A549 (cell line): ENCODE data around the gene EDARADD. TPM values are rescaled to one million over a fixed set of nuclear protein-coding genes. Genes with fewer than 3 reads are reported as not detected.

Experiments used
- ATAC-seq, 2 experiments: fragments of 200-7000 bp in 1 of 2; fragments of >200 bp in 1 of 2; cut with Nextera tagmentation in 1 of 2; cut with Tn5 transposase in 1 of 2; 3 replicates each; pipeline versions ENCODE4 v1.8.0 to v1.9.1; 2018 to 2020; ENCODE audit warnings: mild to moderate bottlenecking in 1 of 2, moderate library complexity in 1 of 2
- CTCF ChIA-PET: fragments of 300-600 bp; sonication (Branson Sonifier 250); formaldehyde crosslinking; extraction: SDS; loops from one replicate; lab custom pipeline; 2021; ENCODE audit warnings: antibody characterized with exemption, inconsistent platforms; lab: Yijun Ruan, JAX
- POLR2A ChIA-PET: fragments of 350-600 bp; formaldehyde crosslinking; extraction: SDS; loops from one replicate; lab custom pipeline; 2021; ENCODE audit warnings: antibody characterized with exemption, inconsistent platforms; lab: Yijun Ruan, JAX
- DNase-seq, 2 experiments: peaks; one replicate each; pipeline versions ENCODE4 v3.0.0 to v3.0.0-alpha.2; 2011 to 2016; ENCODE audit warnings: low read depth in 1 of 2, low spot score in 1 of 2
- FAIRE-seq: peaks from 2 replicates; lab custom pipeline; 2011; peaks lifted over from hg19 to GRCh38; lab: Jason Lieb, UNC
- H3K27ac ChIP-seq, 2 experiments: fragments of >200 bp; sonication (Bioruptor Twin); formaldehyde crosslinking; 3 replicates each; pipeline ENCODE4 v1.5.1; 2016 to 2017
- H3K4me1 ChIP-seq: fragments of >200 bp; sonication (Bioruptor Twin); formaldehyde crosslinking; 3 replicates; pipeline ENCODE4 v1.6.1; 2016
- H3K4me2 ChIP-seq: fragments of >200 bp; sonication (Bioruptor Twin); formaldehyde crosslinking; 3 replicates; pipeline ENCODE4 v1.6.1; 2016
- H3K4me3 ChIP-seq: fragments of >200 bp; sonication (Bioruptor Twin); formaldehyde crosslinking; 3 replicates; pipeline ENCODE4 v1.5.1; 2016
- H3K9me3 ChIP-seq: fragments of >200 bp; sonication (Bioruptor Twin); formaldehyde crosslinking; 3 replicates; pipeline ENCODE4 v1.6.1; 2016
- BHLHE40 ChIP-seq: IDR thresholded peaks from 2 replicates; pipeline ENCODE4 v1.6.1; 2012; ENCODE audit warnings: low read depth, low read length, inconsistent platforms
- CBX2 ChIP-seq: fragments of 200-600 bp; sonication (generic); IDR thresholded peaks from 2 replicates; pipeline ENCODE4 v1.6.1; 2016; ENCODE audit warnings: low read depth, mild to moderate bottlenecking, borderline replicate concordance
- CBX8 ChIP-seq: fragments of 200-600 bp; sonication (generic); IDR thresholded peaks from 2 replicates; pipeline ENCODE4 v1.6.1; 2016
- CEBPB ChIP-seq, 2 experiments: fragments of >200 bp in 1 of 2; sonication (Bioruptor Twin) in 1 of 2; formaldehyde crosslinking in 1 of 2; IDR thresholded peaks; 2 replicates each; pipeline ENCODE4 v1.6.1; 2012 to 2016
- CHD2 ChIP-seq: fragments of 150-350 bp; IDR thresholded peaks from 2 replicates; pipeline ENCODE4 v1.6.1; 2014; ENCODE audit warnings: low read length; ENCODE audit not compliant: partially characterized antibody
- CHD4 ChIP-seq: fragments of 200-600 bp; sonication (generic); IDR thresholded peaks from 2 replicates; pipeline ENCODE4 v1.6.1; 2016; ENCODE audit warnings: antibody characterized with exemption, mild to moderate bottlenecking, borderline replicate concordance
- EHF ChIP-seq: fragments of 250-450 bp; sonication (Bioruptor Pico); IDR thresholded peaks from 2 replicates; pipeline ENCODE4 v1.5.0; 2020; ENCODE audit warnings: mild to moderate bottlenecking
- EHMT2 ChIP-seq: fragments of 200-600 bp; sonication (generic); IDR thresholded peaks from 2 replicates; pipeline ENCODE4 v1.6.1; 2016; ENCODE audit warnings: antibody characterized with exemption, low read depth, mild to moderate bottlenecking, moderate library complexity
- EP300 ChIP-seq, 2 experiments: fragments of >200 bp; sonication (Bioruptor Twin); formaldehyde crosslinking; IDR thresholded peaks; 2 replicates in 1 of 2; 3 replicates in 1 of 2; pipeline ENCODE4 v1.6.1; 2016 to 2017
- ESRRA ChIP-seq: fragments of 150-350 bp; IDR thresholded peaks from 2 replicates; pipeline ENCODE4 v1.6.1; 2014; ENCODE audit warnings: mild to moderate bottlenecking, low read length, borderline replicate concordance
- FOSB ChIP-seq: fragments of 250-450 bp; sonication (Bioruptor Pico); IDR thresholded peaks from 2 replicates; pipeline ENCODE4 v1.5.0; 2020; ENCODE audit warnings: mild to moderate bottlenecking, moderate library complexity
- GATA3 ChIP-seq: IDR thresholded peaks from 2 replicates; pipeline ENCODE4 v1.6.1; 2012; ENCODE audit warnings: borderline replicate concordance
- HDAC2 ChIP-seq: fragments of 200-600 bp; sonication (generic); IDR thresholded peaks from 2 replicates; pipeline ENCODE4 v1.6.1; 2016
- KDM1A ChIP-seq: fragments of 200-600 bp; sonication (generic); IDR thresholded peaks from 2 replicates; pipeline ENCODE4 v1.6.1; 2016; ENCODE audit warnings: low read depth, mild to moderate bottlenecking
- MYC ChIP-seq: IDR thresholded peaks from 2 replicates; pipeline ENCODE4 v1.6.1; 2012; ENCODE audit warnings: mild to moderate bottlenecking, inconsistent platforms, low read length, improper control_type of control experiment, borderline replicate concordance
- PHF8 ChIP-seq: fragments of 200-600 bp; sonication (generic); IDR thresholded peaks from 2 replicates; pipeline ENCODE4 v1.6.1; 2016; ENCODE audit warnings: low read depth, mild to moderate bottlenecking, antibody characterized with exemption, moderate library complexity, borderline replicate concordance
- RNF2 ChIP-seq: fragments of 200-600 bp; sonication (generic); IDR thresholded peaks from 2 replicates; pipeline ENCODE4 v1.6.1; 2016; ENCODE audit warnings: low read depth, mild to moderate bottlenecking, antibody characterized with exemption, moderate library complexity, borderline replicate concordance
- SMC3 ChIP-seq: fragments of >200 bp; sonication (Bioruptor Twin); formaldehyde crosslinking; IDR thresholded peaks from 3 replicates; pipeline ENCODE4 v1.6.1; 2018; ENCODE audit warnings: inconsistent platforms
- TFCP2L1 ChIP-seq: fragments of 250-450 bp; sonication (Bioruptor Pico); IDR thresholded peaks from 2 replicates; pipeline ENCODE4 v1.5.0; 2021; ENCODE audit warnings: mild to moderate bottlenecking
- TP53 ChIP-seq: fragments of 250-450 bp; sonication (Bioruptor Pico); IDR thresholded peaks from 2 replicates; pipeline ENCODE4 v1.5.0; 2021; ENCODE audit warnings: mild to moderate bottlenecking, moderate library complexity
- ZC3H11A ChIP-seq: fragments of 450-650 bp; IDR thresholded peaks from 2 replicates; pipeline ENCODE4 v1.6.1; 2014; ENCODE audit warnings: antibody characterized with exemption, mild to moderate bottlenecking
- ZSCAN20 ChIP-seq: fragments of 250-450 bp; sonication (Bioruptor Pico); IDR thresholded peaks from 2 replicates; pipeline ENCODE4 v1.8.0; 2022; ENCODE audit warnings: mild to moderate bottlenecking, moderate library complexity
- WGBS: methylation state at CpG from one replicate; pipeline ENCODE4 v1.1.6; 2017; ENCODE audit errors: missing lambda C conversion rate; 5-methylcytosine and 5-hydroxymethylcytosine counted together
- polyA plus RNA-seq, 4 experiments: library from polyadenylated mRNA; depleted of rRNA in 3 of 4; stranded (reverse); fragments of >200 nt; fragmentation: RNase III in 1 of 4; extraction: RNeasy Plus Mini Kit Qiagen cat#74134 plus additional on column Dnase treatment in 1 of 4; gene quantifications; 2 replicates in 3 of 4; 3 replicates in 1 of 4; pipeline ENCODE4 v1.2.3, GENCODE V29; 2011 to 2017
- TF ChIP-seq, protein P1 (sequence below): fragments of 450-650 bp; IDR thresholded peaks from 2 replicates; pipeline ENCODE4 v1.6.1; 2014; ENCODE audit warnings: antibody characterized with exemption
- TF ChIP-seq, protein P2 (sequence below): IDR thresholded peaks from 2 replicates; pipeline ENCODE4 v1.6.1; 2012; ENCODE audit warnings: low read depth, borderline replicate concordance
- TF ChIP-seq, protein P3 (sequence below): IDR thresholded peaks from 2 replicates; pipeline ENCODE4 v1.6.1; 2012
- TF ChIP-seq, protein P4 (sequence below): fragments of 200-600 bp; sonication (generic); IDR thresholded peaks from 2 replicates; pipeline ENCODE4 v1.6.1; 2016; ENCODE audit warnings: antibody characterized with exemption, mild to moderate bottlenecking, moderate library complexity

The EDARADD gene
- polyA plus RNA-seq, 2 of the 4 experiments (the other 2 are of a cell fraction), result 2.1 to 5.8 TPM

DNA sequence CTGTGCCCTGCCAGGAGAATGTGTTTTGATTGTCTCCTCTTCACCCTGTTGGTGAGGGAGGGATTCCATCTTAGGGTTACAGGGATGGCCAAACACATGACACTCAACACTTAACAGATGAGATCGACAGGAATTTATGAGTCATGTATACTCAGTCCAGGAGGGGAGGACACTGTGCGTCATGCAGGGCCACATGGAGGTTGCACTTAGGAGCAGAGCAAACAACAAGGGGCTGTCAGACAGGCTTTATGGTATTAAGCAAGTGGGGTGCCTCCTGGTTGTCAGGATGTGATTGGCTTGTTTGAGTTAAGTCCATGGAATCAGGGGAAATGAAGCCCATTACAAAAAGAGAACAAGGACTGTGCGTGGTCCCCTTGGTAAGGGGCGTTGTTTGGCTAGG lies 26.9 kb downstream of the EDARADD start (continued):
- TF ChIP-seq EHMT2 (no peak), PHF8 (no peak), HDAC2 (no peak), EHF (CRISPR knock-in tag) (no peak), BHLHE40 (no peak), MYC (no peak), RNF2 (no peak), ESRRA (no peak), FOSB (no peak), EP300 (IDR thresholded peaks at IDR 0.05) (peak; percentile 42 to 64; a peak in 1 of 5 replicates), CBX8 (no peak), TP53 (CRISPR knock-in tag) (no peak), CHD4 (no peak), ZSCAN20 (CRISPR knock-in tag) (no peak), CBX2 (no peak), GATA3 (peak; percentile 85), SMC3 (no peak)
- TF ChIP-seq, protein P1, sequence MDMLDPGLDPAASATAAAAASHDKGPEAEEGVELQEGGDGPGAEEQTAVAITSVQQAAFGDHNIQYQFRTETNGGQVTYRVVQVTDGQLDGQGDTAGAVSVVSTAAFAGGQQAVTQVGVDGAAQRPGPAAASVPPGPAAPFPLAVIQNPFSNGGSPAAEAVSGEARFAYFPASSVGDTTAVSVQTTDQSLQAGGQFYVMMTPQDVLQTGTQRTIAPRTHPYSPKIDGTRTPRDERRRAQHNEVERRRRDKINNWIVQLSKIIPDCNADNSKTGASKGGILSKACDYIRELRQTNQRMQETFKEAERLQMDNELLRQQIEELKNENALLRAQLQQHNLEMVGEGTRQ, result peak; percentile 35; the same call in 1 of the 2 replicates
- TF ChIP-seq, protein P2, sequence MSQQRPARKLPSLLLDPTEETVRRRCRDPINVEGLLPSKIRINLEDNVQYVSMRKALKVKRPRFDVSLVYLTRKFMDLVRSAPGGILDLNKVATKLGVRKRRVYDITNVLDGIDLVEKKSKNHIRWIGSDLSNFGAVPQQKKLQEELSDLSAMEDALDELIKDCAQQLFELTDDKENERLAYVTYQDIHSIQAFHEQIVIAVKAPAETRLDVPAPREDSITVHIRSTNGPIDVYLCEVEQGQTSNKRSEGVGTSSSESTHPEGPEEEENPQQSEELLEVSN, result no peak
- TF ChIP-seq, protein P3, sequence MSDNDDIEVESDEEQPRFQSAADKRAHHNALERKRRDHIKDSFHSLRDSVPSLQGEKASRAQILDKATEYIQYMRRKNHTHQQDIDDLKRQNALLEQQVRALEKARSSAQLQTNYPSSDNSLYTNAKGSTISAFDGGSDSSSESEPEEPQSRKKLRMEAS, result peak; percentile 87
- TF ChIP-seq, protein P4, sequence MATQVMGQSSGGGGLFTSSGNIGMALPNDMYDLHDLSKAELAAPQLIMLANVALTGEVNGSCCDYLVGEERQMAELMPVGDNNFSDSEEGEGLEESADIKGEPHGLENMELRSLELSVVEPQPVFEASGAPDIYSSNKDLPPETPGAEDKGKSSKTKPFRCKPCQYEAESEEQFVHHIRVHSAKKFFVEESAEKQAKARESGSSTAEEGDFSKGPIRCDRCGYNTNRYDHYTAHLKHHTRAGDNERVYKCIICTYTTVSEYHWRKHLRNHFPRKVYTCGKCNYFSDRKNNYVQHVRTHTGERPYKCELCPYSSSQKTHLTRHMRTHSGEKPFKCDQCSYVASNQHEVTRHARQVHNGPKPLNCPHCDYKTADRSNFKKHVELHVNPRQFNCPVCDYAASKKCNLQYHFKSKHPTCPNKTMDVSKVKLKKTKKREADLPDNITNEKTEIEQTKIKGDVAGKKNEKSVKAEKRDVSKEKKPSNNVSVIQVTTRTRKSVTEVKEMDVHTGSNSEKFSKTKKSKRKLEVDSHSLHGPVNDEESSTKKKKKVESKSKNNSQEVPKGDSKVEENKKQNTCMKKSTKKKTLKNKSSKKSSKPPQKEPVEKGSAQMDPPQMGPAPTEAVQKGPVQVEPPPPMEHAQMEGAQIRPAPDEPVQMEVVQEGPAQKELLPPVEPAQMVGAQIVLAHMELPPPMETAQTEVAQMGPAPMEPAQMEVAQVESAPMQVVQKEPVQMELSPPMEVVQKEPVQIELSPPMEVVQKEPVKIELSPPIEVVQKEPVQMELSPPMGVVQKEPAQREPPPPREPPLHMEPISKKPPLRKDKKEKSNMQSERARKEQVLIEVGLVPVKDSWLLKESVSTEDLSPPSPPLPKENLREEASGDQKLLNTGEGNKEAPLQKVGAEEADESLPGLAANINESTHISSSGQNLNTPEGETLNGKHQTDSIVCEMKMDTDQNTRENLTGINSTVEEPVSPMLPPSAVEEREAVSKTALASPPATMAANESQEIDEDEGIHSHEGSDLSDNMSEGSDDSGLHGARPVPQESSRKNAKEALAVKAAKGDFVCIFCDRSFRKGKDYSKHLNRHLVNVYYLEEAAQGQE, result no peak

DNA sequence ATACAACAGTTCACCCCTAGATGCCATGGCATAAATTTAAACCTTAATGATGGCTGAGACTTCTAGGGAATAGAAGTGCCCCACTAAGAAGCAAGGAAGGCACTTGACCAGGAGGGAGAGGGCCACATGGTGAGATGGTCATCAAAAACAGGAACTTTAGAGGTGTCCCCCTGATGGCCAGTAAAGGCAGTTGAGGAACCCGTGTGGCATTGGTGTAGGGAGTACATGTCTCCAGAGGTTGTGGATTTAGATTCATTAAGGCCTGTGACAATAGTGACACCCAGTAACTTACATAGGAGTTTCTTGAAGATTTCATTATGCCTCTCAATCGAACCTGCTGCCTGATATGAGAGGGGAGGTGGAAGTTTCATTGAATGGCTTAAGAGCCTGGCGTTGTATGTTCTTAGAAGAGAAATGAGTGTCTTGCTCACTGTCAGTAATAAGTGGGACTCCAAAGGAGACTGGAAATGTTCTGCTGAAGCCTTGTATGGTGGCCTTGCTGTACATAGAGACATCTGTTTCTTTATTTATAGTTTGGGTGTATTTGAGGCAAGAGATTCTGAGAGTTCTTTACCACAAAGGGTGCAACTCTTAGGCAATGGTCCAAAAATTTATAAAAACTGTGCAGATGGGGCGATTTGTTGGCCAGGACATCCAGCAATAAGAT lies 27.9 kb downstream of the EDARADD start:
- Histone ChIP-seq H3K27ac (peak overlapping the region; percentile 52 to 74), H3K4me2 (peak overlapping the region; percentile 25; the same call in 1 of the 3 replicates), H3K9me3 (no peaks in the 10 kb centered on the region), H3K4me3 (no peak overlapping the region), H3K4me1 (peaks cover 34% of the 10 kb centered on the region)
- POLR2A ChIA-PET, result no interaction called here
- 60% methylated on average over 4 of the region's 4 CpGs for WGBS
- CTCF ChIA-PET, result interaction anchor here (0.8 kb wide), 1 partner anchor 36 kb away, joined by 3 read pairs; no protein-coding TSS in a partner anchor
- no peak for ATAC-seq
- FAIRE-seq, result no peak
- no peak for TF ChIP-seq CHD2
- TF ChIP-seq KDM1A, result no peak
- TF ChIP-seq MYC, result no peak
- no peak for TF ChIP-seq TFCP2L1 (CRISPR knock-in tag)
- no peak for TF ChIP-seq ZC3H11A
- no peak for TF ChIP-seq CEBPB (IDR thresholded peaks at IDR 0.05)
- DNase-seq, result no peak
